H1 (cell line): Measurements from ENCODE around the gene RGS14. TPM values are rescaled to one million over a fixed set of nuclear protein-coding genes. Genes with fewer than 3 reads are reported as not detected.

Source experiments
- CTCF ChIA-PET: fragments of 300-600 bp; sonication (Branson Sonifier 250); formaldehyde crosslinking; loops from one replicate; lab custom pipeline; 2021; ENCODE audit not compliant: partially characterized antibody; lab: Charles Lee
- POLR2A ChIA-PET: fragments of 300-600 bp; sonication (Branson Sonifier 250); formaldehyde crosslinking; loops from one replicate; lab custom pipeline; 2021; ENCODE audit warnings: inconsistent platforms; ENCODE audit not compliant: partially characterized antibody; lab: Charles Lee
- DNase-seq, 2 experiments: peaks; one replicate each; pipeline versions ENCODE4 v3.0.0 to v3.0.0-alpha.2; 2010 to 2022; ENCODE audit warnings: low spot score in 2 of 2, low read depth in 1 of 2, mixed read lengths in 1 of 2
- FAIRE-seq: peaks from 2 replicates; lab custom pipeline; 2011; peaks lifted over from hg19 to GRCh38; lab: Jason Lieb, UNC
- H2AFZ ChIP-seq: 2 replicates; pipeline ENCODE4 v1.8.1; 2012; ENCODE audit warnings: low read length, inconsistent platforms
- H2AK5ac ChIP-seq: 2 replicates; pipeline ENCODE4 v1.6.1; 2013; ENCODE audit warnings: low read depth, low read length
- H2BK120ac ChIP-seq: replicated peaks from 2 replicates; pipeline ENCODE3; 2013; ENCODE audit warnings: low read depth, low read length, inconsistent platforms
- H2BK12ac ChIP-seq: 2 replicates; pipeline ENCODE4 v1.6.1; 2013; ENCODE audit warnings: low read depth, low read length
- H2BK15ac ChIP-seq: 2 replicates; pipeline ENCODE4 v1.6.1; 2013; ENCODE audit warnings: low read length
- H2BK20ac ChIP-seq: 2 replicates; pipeline ENCODE4 v1.6.1; 2013; ENCODE audit warnings: low read length
- H2BK5ac ChIP-seq: 2 replicates; pipeline ENCODE4 v1.6.1; 2013; ENCODE audit warnings: low read depth, low read length
- H3K14ac ChIP-seq: 2 replicates; pipeline ENCODE4 v1.6.1; 2013; ENCODE audit warnings: inconsistent platforms; ENCODE audit not compliant: insufficient read length
- H3K18ac ChIP-seq: 2 replicates; pipeline ENCODE4 v1.6.1; 2013; ENCODE audit warnings: low read length; ENCODE audit errors: extremely low read depth
- H3K23ac ChIP-seq: 2 replicates; pipeline ENCODE4 v1.6.1; 2013; ENCODE audit warnings: inconsistent platforms; ENCODE audit not compliant: insufficient read length
- H3K23me2 ChIP-seq: 2 replicates; pipeline ENCODE4 v1.6.1; 2013; ENCODE audit warnings: low read depth, low read length
- H3K27ac ChIP-seq: 2 replicates; pipeline ENCODE4 v1.6.1; 2011; ENCODE audit warnings: low read depth, low read length, inconsistent platforms
- H3K27me3 ChIP-seq, 4 experiments: replicated peaks in 1 of 4; 1 replicate in 1 of 4; 2 replicates in 3 of 4; pipeline versions ENCODE4 v1.6.1 to v1.8.1; 2011 to 2013; ENCODE audit warnings: low read length in 3 of 4, mild to moderate bottlenecking in 3 of 4, inconsistent platforms in 2 of 4, mixed read lengths in 2 of 4, moderate library complexity in 1 of 4; ENCODE audit not compliant: control insufficient read depth in 3 of 4, insufficient read depth in 3 of 4; ENCODE audit errors: extremely low read depth in 1 of 4
- H3K36me3 ChIP-seq, 4 experiments: 2 replicates each; pipeline versions ENCODE4 v1.6.1 to v1.8.1; 2011 to 2013; ENCODE audit warnings: mild to moderate bottlenecking in 4 of 4, low read length in 3 of 4, moderate library complexity in 2 of 4, control low read depth in 1 of 4, inconsistent platforms in 1 of 4; ENCODE audit not compliant: insufficient read depth in 4 of 4, control insufficient read depth in 2 of 4
- H3K4ac ChIP-seq: replicated peaks from 2 replicates; pipeline ENCODE3; 2013; ENCODE audit warnings: low read length, low read depth, mixed read lengths, inconsistent platforms; ENCODE audit not compliant: insufficient read length
- H3K4me1 ChIP-seq, 4 experiments: replicated peaks in 1 of 4; 1 replicate in 1 of 4; 2 replicates in 3 of 4; pipeline versions ENCODE4 v1.6.1 to v1.8.1; 2011 to 2013; ENCODE audit warnings: low read length in 3 of 4, inconsistent platforms in 2 of 4, mixed read lengths in 1 of 4; ENCODE audit not compliant: insufficient read depth in 4 of 4, control insufficient read depth in 3 of 4
- H3K4me2 ChIP-seq, 2 experiments: 2 replicates each; pipeline versions ENCODE4 v1.6.1 to v1.8.1; 2011 to 2013; ENCODE audit warnings: low read depth in 2 of 2, low read length in 2 of 2, control low read depth in 1 of 2, inconsistent platforms in 1 of 2, mild to moderate bottlenecking in 1 of 2; ENCODE audit not compliant: insufficient read depth in 1 of 2
- H3K4me3 ChIP-seq, 4 experiments: fragments of 200-600, 300-600 bp in 1 of 4; sonication (generic), shearing (Covaris generic), sonication (Bioruptor Twin) in 1 of 4; 2 replicates each; pipeline versions ENCODE4 v1.5.1 to v1.8.1; 2011 to 2016; ENCODE audit warnings: low read length in 4 of 4, low read depth in 3 of 4, control low read depth in 2 of 4, inconsistent platforms in 2 of 4, mild to moderate bottlenecking in 2 of 4, mixed read lengths in 1 of 4, moderate library complexity in 1 of 4; ENCODE audit not compliant: insufficient read depth in 2 of 4; ENCODE audit errors: extremely low read depth in 1 of 4
- H3K56ac ChIP-seq: replicated peaks from 2 replicates; pipeline ENCODE3; 2013; ENCODE audit warnings: low read depth, mild to moderate bottlenecking, mixed read lengths, low read length, inconsistent platforms; ENCODE audit not compliant: insufficient read length
- H3K79me1 ChIP-seq: 2 replicates; pipeline ENCODE4 v1.6.1; 2013; ENCODE audit warnings: low read depth, low read length, control low read depth
- H3K79me2 ChIP-seq, 2 experiments: 2 replicates each; pipeline versions ENCODE4 v1.6.1 to v1.8.1; 2012 to 2013; ENCODE audit warnings: low read length in 2 of 2, mild to moderate bottlenecking in 2 of 2, inconsistent platforms in 1 of 2; ENCODE audit not compliant: insufficient read depth in 2 of 2, control insufficient read depth in 1 of 2
- H3K9ac ChIP-seq, 4 experiments: replicated peaks in 1 of 4; 1 replicate in 1 of 4; 2 replicates in 3 of 4; pipeline versions ENCODE4 v1.6.1 to v1.8.1; 2011 to 2013; ENCODE audit warnings: low read depth in 3 of 4, low read length in 3 of 4, control low read depth in 2 of 4, mild to moderate bottlenecking in 2 of 4, moderate library complexity in 2 of 4, inconsistent platforms in 1 of 4; ENCODE audit errors: extremely low read depth in 1 of 4
- H3K9me3 ChIP-seq, 2 experiments: 2 replicates each; pipeline versions ENCODE4 v1.6.1 to v1.8.1; 2012 to 2013; ENCODE audit warnings: mild to moderate bottlenecking in 2 of 2, moderate library complexity in 2 of 2, control low read depth in 1 of 2, inconsistent platforms in 1 of 2, low read depth in 1 of 2, low read length in 1 of 2, mixed read lengths in 1 of 2; ENCODE audit not compliant: insufficient read depth in 2 of 2
- H4K20me1 ChIP-seq, 2 experiments: replicated peaks in 1 of 2; 2 replicates each; pipeline versions ENCODE3 to v1.8.1; 2011 to 2013; ENCODE audit warnings: inconsistent platforms in 2 of 2, low read length in 2 of 2, mild to moderate bottlenecking in 1 of 2; ENCODE audit not compliant: insufficient read depth in 2 of 2, control insufficient read depth in 1 of 2
- H4K5ac ChIP-seq: 2 replicates; pipeline ENCODE4 v1.6.1; 2013; ENCODE audit warnings: low read length, low read depth, mixed read lengths, inconsistent platforms; ENCODE audit not compliant: insufficient read length
- H4K8ac ChIP-seq: 2 replicates; pipeline ENCODE4 v1.8.0; 2013; ENCODE audit warnings: mild to moderate bottlenecking, moderate library complexity, low read length, inconsistent platforms; ENCODE audit not compliant: insufficient read depth; ENCODE audit errors: extremely low read depth
- H4K91ac ChIP-seq: replicated peaks from 2 replicates; pipeline ENCODE3; 2013; ENCODE audit warnings: low read length, mixed read lengths, inconsistent platforms; ENCODE audit not compliant: insufficient read length
- ATF2 ChIP-seq: IDR thresholded peaks from 2 replicates; pipeline ENCODE4 v1.6.1; 2012; ENCODE audit warnings: low read length, inconsistent platforms
- CBX5 ChIP-seq: fragments of 300-800, 300-1000 bp; sonication (generic); IDR thresholded peaks from 2 replicates; pipeline ENCODE4 v1.7.1; 2016; ENCODE audit warnings: antibody characterized with exemption, low read length, low read depth
- CBX8 ChIP-seq: fragments of 300-800, 300-1000 bp; sonication (generic); IDR thresholded peaks from 2 replicates; pipeline ENCODE4 v1.7.1; 2016; ENCODE audit warnings: low read depth, low read length, borderline replicate concordance
- GABPA ChIP-seq: IDR thresholded peaks from 2 replicates; pipeline ENCODE4 v1.6.1; 2011; ENCODE audit warnings: mild to moderate bottlenecking, low read length, moderate library complexity, borderline replicate concordance; ENCODE audit not compliant: insufficient read depth
- KDM5A ChIP-seq: fragments of 200-600 bp; IDR thresholded peaks from 2 replicates; pipeline ENCODE4 v1.7.1; 2012; ENCODE audit warnings: mild to moderate bottlenecking, low read length, inconsistent platforms, mixed read lengths
- NRF1 ChIP-seq: IDR thresholded peaks from 2 replicates; pipeline ENCODE4 v1.6.1; 2011; ENCODE audit warnings: mild to moderate bottlenecking, low read depth, low read length, improper control_type of control experiment
- SIX5 ChIP-seq: IDR thresholded peaks from 2 replicates; pipeline ENCODE4 v1.6.1; 2011; ENCODE audit warnings: mild to moderate bottlenecking, low read depth, low read length
- TAF7 ChIP-seq: optimal IDR thresholded peaks from 2 replicates; pipeline ENCODE3; 2011; ENCODE audit warnings: low read depth, mild to moderate bottlenecking, inconsistent platforms, low read length, moderate library complexity, borderline replicate concordance
- TEAD4 ChIP-seq: IDR thresholded peaks from 2 replicates; pipeline ENCODE4 v1.6.1; 2012; ENCODE audit warnings: low read depth, low read length, inconsistent platforms, mixed read lengths
- USF2 ChIP-seq: IDR thresholded peaks from 2 replicates; pipeline ENCODE4 v1.6.1; 2011; ENCODE audit warnings: low read length, improper control_type of control experiment
- WGBS, 2 experiments: shearing (Covaris generic) in 1 of 2; methylation state at CpG; one replicate each; pipeline versions ENCODE4 v1.1.6 to v1.1.7; 2013 to 2015; ENCODE audit warnings: low lambda C conversion rate in 2 of 2, mixed read lengths in 2 of 2, inconsistent platforms in 1 of 2, low coverage in 1 of 2, missing lambda C conversion rate in 1 of 2; ENCODE audit not compliant: insufficient replicate concordance in 2 of 2, insufficient coverage in 1 of 2, insufficient read length in 1 of 2; ENCODE audit errors: extremely low coverage in 1 of 2, missing lambda C conversion rate in 1 of 2; 5-methylcytosine and 5-hydroxymethylcytosine counted together
- polyA plus RNA-seq, 7 experiments: library from polyadenylated mRNA; depleted of rRNA in 3 of 7; stranded (reverse) in 5 of 7; unstranded in 2 of 7; fragments of >200 nt in 5 of 7; fragments of 200-250 nt in 2 of 7; gene quantifications; 1 replicate in 5 of 7; 2 replicates in 1 of 7; 4 replicates in 1 of 7; pipeline versions ENCODE4 v1.2.1 to v1.2.3, GENCODE V29; 2011 to 2013; ENCODE audit warnings: missing spikeins in 2 of 7, mixed read lengths in 2 of 7
- total RNA-seq: library from RNA; stranded (reverse); fragmentation: NEBNext Ultra II Directional; extraction: Animal tissue kit (Norgen Biotek cat#: 25700); gene quantifications from 2 replicates; pipeline ENCODE4 v1.2.1, GENCODE V29; 2021

Gene RGS14
- total and polyA plus RNA-seq, 2 of the 8 experiments (the other 6 are each of a cell fraction or from before 2014, with no cell fraction given): 24.4 to 46.1 TPM

GRCh38 chr5:177354256-177354655 lies 3.5 kb upstream of the RGS14 start:
- H2BK120ac ChIP-seq: no peak overlapping the region
- 87% methylated on average over 3 of the region's 3 CpGs; no CpG with 5 or more reads in 1 of the 2 experiments for WGBS, 2 experiments
- H4K20me1 ChIP-seq: peaks cover 0 to 5% of the 10 kb centered on the region in 2 experiments
- H3K36me3 ChIP-seq: no peaks in the 10 kb centered on the region; a peak in 1 of 8 replicates
- H3K4me3 ChIP-seq: no peak overlapping the region
- CTCF ChIA-PET: interaction anchor here (1.1 to 11.2 kb wide), 3 partner anchors 14 to 98 kb away, joined by 3 to 142 read pairs (median 11); no protein-coding TSS in a partner anchor
- no peak overlapping the region for H4K8ac ChIP-seq
- no peak overlapping the region for H3K9ac ChIP-seq
- peaks cover 8% of the 10 kb centered on the region for H3K23me2 ChIP-seq
- peaks cover 12% of the 10 kb centered on the region; the same call in 1 of the 2 replicates for H3K79me1 ChIP-seq
- H4K91ac ChIP-seq: no peak overlapping the region
- FAIRE-seq (no peak), DNase-seq (no peak)
- H3K18ac ChIP-seq: no peak overlapping the region
- H2AFZ ChIP-seq: no peak overlapping the region
- no peak overlapping the region for H2BK12ac ChIP-seq
- H3K4me1 ChIP-seq: peaks cover 0 to 10% (median 4%) of the 10 kb centered on the region in 4 experiments; a peak in 4 of 7 replicates
- H3K27me3 ChIP-seq: peaks cover 0 to 5% (median 0%) of the 10 kb centered on the region in 4 experiments; a peak in 2 of 7 replicates
- H3K56ac ChIP-seq: no peak overlapping the region
- H2BK20ac ChIP-seq: no peak overlapping the region
- no peak overlapping the region for H3K27ac ChIP-seq
- no peak overlapping the region for H3K4ac ChIP-seq
- no peak overlapping the region for H3K4me2 ChIP-seq
- no peaks in the 10 kb centered on the region for H3K9me3 ChIP-seq
- POLR2A ChIA-PET: interaction anchor here (1.0 to 8.1 kb wide), 4 partner anchors 11 to 118 kb away, joined by 3 to 66 read pairs (median 4); no protein-coding TSS in a partner anchor
- no peak overlapping the region for H4K5ac ChIP-seq
- no peak overlapping the region for H3K23ac ChIP-seq
- H3K79me2 ChIP-seq: peaks cover 12 to 21% of the 10 kb centered on the region in 2 experiments
- H3K14ac ChIP-seq: no peak overlapping the region
- H2BK15ac ChIP-seq: no peak overlapping the region
- no peak overlapping the region for H2BK5ac ChIP-seq
- no peak overlapping the region for H2AK5ac ChIP-seq
- TF ChIP-seq KDM5A (no peak), GABPA (no peak), ATF2 (no peak), TEAD4 (no peak), NRF1 (no peak), SIX5 (no peak), CBX8 (no peak), CBX5 (no peak), TAF7 (no peak), USF2 (no peak)
